GM12878 (cell line): ENCODE results near the gene TBCD. TPM values are rescaled to one million over a fixed set of nuclear protein-coding genes. Genes with fewer than 3 reads are reported as not detected.

Source experiments
- ATAC-seq: fragments of 200-7000 bp; cut with Tn5 transposase; 3 replicates; pipeline ENCODE4 v1.9.1; 2020; ENCODE audit warnings: mild to moderate bottlenecking, moderate library complexity
- BruUV-seq: library from RNA; stranded (reverse); fragments of 400-500 nt; replicated peaks from 2 replicates; lab custom pipeline; 2021; lab: Mats Ljungman, UMichigan
- CTCF ChIA-PET: fragments of 300-600 bp; sonication (Branson Sonifier 250); formaldehyde crosslinking; extraction: SDS; loops from one replicate; lab custom pipeline; 2021; ENCODE audit warnings: inconsistent platforms; lab: Yijun Ruan, JAX
- POLR2A ChIA-PET: fragments of 350-600 bp; formaldehyde crosslinking; extraction: SDS; loops from one replicate; lab custom pipeline; 2021; ENCODE audit warnings: inconsistent platforms; lab: Charles Lee
- RAD21 ChIA-PET: fragments of 300-600 bp; sonication (Branson Sonifier 250); formaldehyde crosslinking; loops from one replicate; lab custom pipeline; 2023; ENCODE audit warnings: antibody characterized with exemption; ENCODE audit not compliant: unreplicated experiment; lab: Charles Lee
- SMC1A ChIA-PET: fragments of 300-600 bp; sonication (Branson Sonifier 250); formaldehyde crosslinking; loops from one replicate; lab custom pipeline; 2023; ENCODE audit not compliant: unreplicated experiment, uncharacterized antibody; lab: Charles Lee
- DNase-seq: peaks from one replicate; pipeline ENCODE4 v3.0.0-alpha.2; 2011; ENCODE audit warnings: low read depth, low spot score
- FAIRE-seq: peaks from 3 replicates; lab custom pipeline; 2011; peaks lifted over from hg19 to GRCh38; lab: Jason Lieb, UNC
- H2AFZ ChIP-seq: 2 replicates; pipeline ENCODE4 v1.6.0; 2011; ENCODE audit warnings: low read depth, low read length, control low read depth; ENCODE audit not compliant: control insufficient read depth
- H3K27ac ChIP-seq: 2 replicates; pipeline ENCODE4 v1.5.1; 2011; ENCODE audit warnings: control low read depth; ENCODE audit not compliant: control insufficient read depth, insufficient read depth
- H3K27me3 ChIP-seq, 2 experiments: replicated peaks in 1 of 2; 2 replicates each; pipeline versions ENCODE4 v1.6.0 to v1.6.1; 2011; ENCODE audit warnings: low read length in 1 of 2; ENCODE audit not compliant: control insufficient read depth in 2 of 2, insufficient read depth in 2 of 2
- H3K36me3 ChIP-seq, 2 experiments: 2 replicates each; pipeline ENCODE4 v1.5.1; 2011; ENCODE audit warnings: low read length in 1 of 2; ENCODE audit not compliant: control insufficient read depth in 2 of 2, insufficient read depth in 2 of 2
- H3K4me1 ChIP-seq: 2 replicates; pipeline ENCODE4 v1.6.1; 2011; ENCODE audit warnings: mild to moderate bottlenecking, low read length, moderate library complexity, mixed read lengths; ENCODE audit not compliant: control insufficient read depth, insufficient read depth
- H3K4me2 ChIP-seq: 2 replicates; pipeline ENCODE4 v1.6.0; 2011; ENCODE audit warnings: control low read depth; ENCODE audit not compliant: control insufficient read depth, insufficient read depth
- H3K4me3 ChIP-seq: fragments of 200-600 bp; sonication (generic); 2 replicates; pipeline ENCODE4 v1.5.1; 2016
- H3K79me2 ChIP-seq: 2 replicates; pipeline ENCODE4 v1.6.0; 2011; ENCODE audit warnings: low read length; ENCODE audit not compliant: control insufficient read depth, insufficient read depth
- H3K9ac ChIP-seq: 2 replicates; pipeline ENCODE4 v1.8.0; 2011; ENCODE audit warnings: low read length, control low read depth, mixed read lengths; ENCODE audit not compliant: control insufficient read depth, insufficient read depth
- H3K9me3 ChIP-seq: replicated peaks from 3 replicates; pipeline ENCODE4 v1.5.1; 2011; ENCODE audit warnings: mild to moderate bottlenecking, low read length; ENCODE audit not compliant: control insufficient read depth, insufficient read depth
- H4K20me1 ChIP-seq: 2 replicates; pipeline ENCODE4 v1.6.0; 2011; ENCODE audit not compliant: control insufficient read depth, insufficient read depth
- ETV6 ChIP-seq, 2 experiments: fragments of 450-650 bp in 1 of 2; IDR thresholded peaks in 1 of 2; conservative IDR thresholded peaks in 1 of 2; 2 replicates each; pipeline ENCODE4 v1.6.1; 2014; ENCODE audit warnings: antibody characterized with exemption in 1 of 2, borderline replicate concordance in 1 of 2, low read depth in 1 of 2, mild to moderate bottlenecking in 1 of 2, moderate library complexity in 1 of 2
- FOXM1 ChIP-seq: IDR thresholded peaks from 2 replicates; pipeline ENCODE4 v1.6.1; 2012; ENCODE audit warnings: low read depth, mild to moderate bottlenecking, inconsistent platforms, low read length, moderate library complexity
- IKZF1 ChIP-seq: fragments of 450-650 bp; conservative IDR thresholded peaks from 2 replicates; pipeline ENCODE4 v1.6.1; 2017; ENCODE audit warnings: antibody characterized with exemption, mild to moderate bottlenecking
- IKZF2 ChIP-seq, 2 experiments: fragments of 450-650 bp; IDR thresholded peaks; 2 replicates each; pipeline ENCODE4 v1.6.1; 2017; ENCODE audit warnings: mild to moderate bottlenecking in 2 of 2, moderate library complexity in 2 of 2
- KAT2A ChIP-seq: conservative IDR thresholded peaks from 2 replicates; pipeline ENCODE4 v1.6.1; 2011; ENCODE audit warnings: low read depth, low read length; ENCODE audit not compliant: control insufficient read depth
- NR2C1 ChIP-seq: fragments of 450-650 bp; IDR thresholded peaks from 2 replicates; pipeline ENCODE4 v1.6.1; 2017; ENCODE audit warnings: antibody characterized with exemption, mild to moderate bottlenecking, moderate library complexity
- RUNX3 ChIP-seq: IDR thresholded peaks from 2 replicates; pipeline ENCODE4 v1.6.1; 2012; ENCODE audit warnings: low read length, inconsistent platforms
- SPI1 ChIP-seq: IDR thresholded peaks from 2 replicates; pipeline ENCODE4 v1.6.1; 2011; ENCODE audit warnings: low read depth, mild to moderate bottlenecking, low read length, moderate library complexity, borderline replicate concordance; ENCODE audit not compliant: insufficient read depth
- WGBS: methylation state at CpG from one replicate; pipeline ENCODE4 v1.1.6; 2016; ENCODE audit warnings: low lambda C conversion rate; ENCODE audit not compliant: insufficient replicate concordance, insufficient coverage; ENCODE audit errors: missing lambda C conversion rate; 5-methylcytosine and 5-hydroxymethylcytosine counted together
- in situ Hi-C: fragments of 300-500 bp; cut with MboI; formaldehyde crosslinking; loops from 9 replicates; pipeline ENCODE4 v1.14.3; 2018; ENCODE audit warnings: mixed read lengths
- intact Hi-C: fragments of 100-400 bp; cut with micrococcal nuclease; formaldehyde crosslinking; loops from one replicate; pipeline ENCODE4 v1.14.2; 2022; ENCODE audit not compliant: unreplicated experiment
- polyA plus RNA-seq, 11 experiments: library from polyadenylated mRNA; depleted of rRNA in 4 of 11; unstranded in 6 of 11; stranded (reverse) in 5 of 11; fragments of >200 nt; fragmentation: Nextera tagmentation in 4 of 11; fragmentation: Illumina TruSeq in 1 of 11; extraction: Ambion mirVana in 4 of 11; extraction: Trizol in 1 of 11; gene quantifications; 1 replicate in 1 of 11; 2 replicates in 10 of 11; pipeline versions ENCODE4 v1.2.1 to v1.2.3, GENCODE V29; 2011 to 2016; ENCODE audit warnings: inconsistent platforms in 2 of 11, missing spikeins in 2 of 11, low read depth in 1 of 11
- total RNA-seq, 4 experiments: library from RNA; depleted of rRNA in 3 of 4; stranded (reverse); fragments of >200 nt in 3 of 4; fragmentation: Illumina TruSeq in 1 of 4; extraction: Trizol in 1 of 4; gene quantifications; 2 replicates each; pipeline versions ENCODE4 v1.2.1 to v1.2.3, GENCODE V29; 2013 to 2021
- TF ChIP-seq, protein P1 (sequence below): fragments of 450-650 bp; IDR thresholded peaks from 2 replicates; pipeline ENCODE4 v1.6.1; 2016; ENCODE audit warnings: mild to moderate bottlenecking
- TF ChIP-seq, protein P2 (sequence below): fragments of 450-650 bp; IDR thresholded peaks from 2 replicates; pipeline ENCODE4 v1.6.1; 2017; ENCODE audit warnings: borderline replicate concordance

The TBCD gene
- total and polyA plus RNA-seq, 10 of the 15 experiments (the other 5 are each of a cell fraction or from before 2014, with no cell fraction given), result 10.3 to 114 (median 52.4) TPM

DNA sequence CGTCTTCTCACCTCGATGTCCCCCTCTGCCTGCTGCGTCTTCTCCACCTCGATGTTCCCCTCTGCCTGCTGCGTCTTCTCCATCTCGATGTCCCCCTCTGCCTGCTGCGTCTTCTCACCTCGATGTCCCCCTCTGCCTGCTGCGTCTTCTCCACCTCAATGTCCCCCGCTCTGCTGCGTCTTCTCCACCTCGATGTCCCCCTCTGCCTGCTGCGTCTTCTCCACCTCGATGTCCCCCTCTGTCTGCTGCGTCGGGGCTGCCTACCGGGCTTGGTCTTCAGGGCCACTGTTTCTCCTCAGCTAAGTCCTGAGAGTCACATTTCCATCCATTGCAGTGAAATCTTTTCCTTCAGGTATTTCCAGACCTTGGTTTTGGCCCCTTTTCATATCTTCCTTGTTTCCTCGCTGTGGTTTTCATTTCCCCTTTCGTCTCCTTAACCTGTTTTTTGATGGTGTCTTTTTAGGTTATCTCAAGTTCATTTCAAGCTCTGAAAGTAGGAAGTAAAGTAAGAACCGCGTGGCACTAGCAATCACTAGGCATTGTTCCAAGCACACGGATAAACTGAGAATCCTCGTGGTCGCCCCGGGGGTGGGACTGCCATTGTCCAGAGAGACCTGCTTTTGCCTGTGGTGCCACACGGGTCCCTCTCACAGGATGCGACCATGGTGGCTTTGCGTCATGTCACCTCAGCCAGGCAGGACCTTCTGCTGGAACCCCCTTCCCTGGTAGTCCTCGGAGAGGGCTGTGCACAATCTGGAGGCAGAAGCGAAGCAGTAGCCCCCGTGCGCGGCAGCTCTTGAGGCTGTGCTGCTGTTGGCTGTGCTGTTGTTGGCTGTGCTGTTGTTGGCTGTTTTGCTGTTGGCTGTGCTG lies 97.4 kb downstream of the TBCD start:
- WGBS, result 76% methylated on average over 29 of the region's 33 CpGs
- in situ Hi-C loops, result no loop called here
- peak; percentile 47; the same call in 2 of the 3 replicates for ATAC-seq
- no peak for DNase-seq
- CTCF ChIA-PET, result no interaction called here
- Histone ChIP-seq H3K36me3 (peaks cover 0 to 2% of the 10 kb centered on the region in 2 experiments; a peak in 3 of 4 replicates), H4K20me1 (no peaks in the 10 kb centered on the region), H3K4me2 (peak overlapping the region; percentile 30; the same call in 1 of the 2 replicates), H2AFZ (no peak overlapping the region), H3K4me3 (no peak overlapping the region), H3K79me2 (no peaks in the 10 kb centered on the region), H3K27ac (no peak overlapping the region), H3K27me3 (no peaks in the 10 kb centered on the region)
- SMC1A ChIA-PET, result interaction anchor here (0.7 kb wide), 1 partner anchor 22 kb away, joined by 3 read pairs; no protein-coding TSS in a partner anchor
- RAD21 ChIA-PET, result no interaction called here
- intact Hi-C loops, result no loop called here
- no TSS peak for BruUV-seq
- POLR2A ChIA-PET, result no interaction called here
- TF ChIP-seq IKZF1 (peak; percentile 21; the same call in 1 of the 2 replicates), KAT2A (no peak), ETV6 (conservative IDR thresholded peaks at IDR 0.05 in 1 of 2, IDR thresholded peaks at IDR 0.05 in 1 of 2; ENCODE audit: borderline replicate concordance in 1 of 2, low read depth in 1 of 2) (peak in 1 of 2 experiments; percentile 66; a peak in 1 of 4 replicates), RUNX3 (peak; percentile 69), IKZF2 (IDR thresholded peaks at IDR 0.05) (peak in 1 of 2 experiments; percentile 30; a peak in 2 of 4 replicates), FOXM1 (no peak), SPI1 (peak; percentile 18; the same call in 1 of the 2 replicates), NR2C1 (no peak)
- TF ChIP-seq, protein P1, sequence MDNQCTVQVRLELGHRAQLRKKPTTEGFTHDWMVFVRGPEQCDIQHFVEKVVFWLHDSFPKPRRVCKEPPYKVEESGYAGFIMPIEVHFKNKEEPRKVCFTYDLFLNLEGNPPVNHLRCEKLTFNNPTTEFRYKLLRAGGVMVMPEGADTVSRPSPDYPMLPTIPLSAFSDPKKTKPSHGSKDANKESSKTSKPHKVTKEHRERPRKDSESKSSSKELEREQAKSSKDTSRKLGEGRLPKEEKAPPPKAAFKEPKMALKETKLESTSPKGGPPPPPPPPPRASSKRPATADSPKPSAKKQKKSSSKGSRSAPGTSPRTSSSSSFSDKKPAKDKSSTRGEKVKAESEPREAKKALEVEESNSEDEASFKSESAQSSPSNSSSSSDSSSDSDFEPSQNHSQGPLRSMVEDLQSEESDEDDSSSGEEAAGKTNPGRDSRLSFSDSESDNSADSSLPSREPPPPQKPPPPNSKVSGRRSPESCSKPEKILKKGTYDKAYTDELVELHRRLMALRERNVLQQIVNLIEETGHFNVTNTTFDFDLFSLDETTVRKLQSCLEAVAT, result no peak
- TF ChIP-seq, protein P2, sequence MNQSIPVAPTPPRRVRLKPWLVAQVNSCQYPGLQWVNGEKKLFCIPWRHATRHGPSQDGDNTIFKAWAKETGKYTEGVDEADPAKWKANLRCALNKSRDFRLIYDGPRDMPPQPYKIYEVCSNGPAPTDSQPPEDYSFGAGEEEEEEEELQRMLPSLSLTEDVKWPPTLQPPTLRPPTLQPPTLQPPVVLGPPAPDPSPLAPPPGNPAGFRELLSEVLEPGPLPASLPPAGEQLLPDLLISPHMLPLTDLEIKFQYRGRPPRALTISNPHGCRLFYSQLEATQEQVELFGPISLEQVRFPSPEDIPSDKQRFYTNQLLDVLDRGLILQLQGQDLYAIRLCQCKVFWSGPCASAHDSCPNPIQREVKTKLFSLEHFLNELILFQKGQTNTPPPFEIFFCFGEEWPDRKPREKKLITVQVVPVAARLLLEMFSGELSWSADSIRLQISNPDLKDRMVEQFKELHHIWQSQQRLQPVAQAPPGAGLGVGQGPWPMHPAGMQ, result no peak
- TF ChIP-seq, all 136 proteins: peak for 5
- Histone ChIP-seq H3K9me3 (no peaks in the 10 kb centered on the region), H3K4me1 (peaks cover 17% of the 10 kb centered on the region), H3K9ac (no peak overlapping the region)
- FAIRE-seq, result peak; percentile 74
